Activated CD8-positive, alpha-beta T cell treated with anti-CD3 and anti-CD28 coated beads for 36 hours (primary cell): ENCODE measurements around the gene SIGLEC7. TPM values are rescaled to one million over a fixed set of nuclear protein-coding genes. Genes with fewer than 3 reads are reported as not detected.

ENCODE experiments used
- ATAC-seq: fragments of 200-7000 bp; cut with Tn5 transposase; one replicate; pipeline ENCODE4 v1.10.0; 2021; ENCODE audit warnings: mild to moderate bottlenecking, moderate library complexity
- CTCF ChIA-PET: fragments of 350-600 bp; sonication (Branson Sonifier 250); formaldehyde crosslinking; loops from one replicate; lab custom pipeline; 2021; ENCODE audit warnings: antibody characterized with exemption; lab: Charles Lee
- POLR2A ChIA-PET: fragments of 350-600 bp; sonication (Branson Sonifier 250); formaldehyde crosslinking; loops from one replicate; lab custom pipeline; 2021; ENCODE audit warnings: antibody characterized with exemption; lab: Charles Lee
- DNase-seq: peaks from one replicate; pipeline ENCODE4 v3.0.0-alpha.2; 2020
- H3K27ac Mint-ChIP-seq: one replicate; pipeline ENCODE4 v1.8.0; 2021; ENCODE audit warnings: mild to moderate bottlenecking, mixed read lengths
- H3K27me3 Mint-ChIP-seq: one replicate; pipeline ENCODE4 v1.8.0; 2021; ENCODE audit warnings: mixed read lengths
- H3K36me3 Mint-ChIP-seq: one replicate; pipeline ENCODE4 v1.8.0; 2021; ENCODE audit warnings: low read depth, mixed read lengths
- H3K4me1 Mint-ChIP-seq: one replicate; pipeline ENCODE4 v1.8.0; 2021; ENCODE audit warnings: low read depth, mixed read lengths
- H3K4me3 Mint-ChIP-seq: one replicate; pipeline ENCODE4 v1.8.0; 2021; ENCODE audit warnings: mild to moderate bottlenecking, moderate library complexity, mixed read lengths
- H3K9me3 Mint-ChIP-seq: one replicate; pipeline ENCODE4 v1.8.0; 2021; ENCODE audit warnings: mixed read lengths
- CTCF ChIP-seq: fragments of 200-600 bp; IDR thresholded peaks from one replicate; pipeline ENCODE4 v1.8.0; 2022; ENCODE audit warnings: antibody characterized with exemption, mild to moderate bottlenecking
- intact Hi-C: fragments of 100-400 bp; cut with micrococcal nuclease; formaldehyde crosslinking; loops from one replicate; pipeline ENCODE4 v1.10.0; 2022
- total RNA-seq, 2 experiments: library from RNA; stranded (reverse); gene quantifications; one replicate each; pipeline ENCODE4 v1.2.3, GENCODE V29; 2021

The SIGLEC7 gene
- total RNA-seq, 2 experiments from 2014 or later = not detected

DNA sequence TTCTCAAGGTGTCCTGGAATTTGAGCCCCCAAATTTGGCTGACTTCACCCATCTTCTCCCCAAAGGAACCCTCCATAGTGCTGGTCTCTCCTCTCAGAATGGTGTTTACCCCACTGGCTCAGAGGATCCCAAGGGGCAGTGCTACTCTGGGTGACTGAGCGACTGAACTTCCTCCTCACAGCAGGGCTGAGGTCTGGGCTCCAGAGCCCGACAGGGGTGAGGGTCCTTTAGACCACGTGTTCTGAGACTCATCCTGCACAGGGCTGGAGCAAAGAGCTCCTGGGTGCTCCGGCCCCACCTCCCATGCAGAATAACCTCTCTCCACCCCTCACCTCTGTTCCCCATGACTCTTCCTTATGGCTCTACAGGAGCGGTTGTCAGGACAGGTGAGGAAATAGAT, 59.6 kb downstream of the SIGLEC7 start:
- Mint-ChIP-seq H3K4me1 (no peaks in the 10 kb centered on the region), H3K9me3 (no peaks in the 10 kb centered on the region), H3K36me3 (no peaks in the 10 kb centered on the region), H3K4me3 (no peak overlapping the region), H3K27ac (no peak overlapping the region), H3K27me3 (peaks cover 30% of the 10 kb centered on the region)
- POLR2A ChIA-PET = no interaction called here
- TF ChIP-seq CTCF = no peak
- intact Hi-C loops = no loop called here
- DNase-seq = no peak
- CTCF ChIA-PET = interaction anchor here (1.2 kb wide), 1 partner anchor 44 kb away, joined by 3 read pairs; no protein-coding TSS in a partner anchor
- ATAC-seq = no peak

Other genes with a start within 250 kb of the SIGLEC7 start
- not detected for gene KLK4, start 230.9 kb upstream of the SIGLEC7 start, total RNA-seq
- gene KLK5, start 189.3 kb upstream of the SIGLEC7 start, total RNA-seq = not detected
- gene KLK6, start 172.7 kb upstream of the SIGLEC7 start, total RNA-seq = not detected
- gene KLK7, start 158.4 kb upstream of the SIGLEC7 start, total RNA-seq = not detected
- not detected for gene KLK8, start 140.7 kb upstream of the SIGLEC7 start, total RNA-seq
- not detected for gene KLK10, start 122.6 kb upstream of the SIGLEC7 start, total RNA-seq
- not detected for gene KLK11, start 115.7 kb upstream of the SIGLEC7 start, total RNA-seq
- gene KLK12, start 107.3 kb upstream of the SIGLEC7 start, total RNA-seq = not detected
- gene KLK13, start 77.2 kb upstream of the SIGLEC7 start, total RNA-seq = not detected
- under 1 TPM; 0.32 to 0.43 TPM for gene KLK14, start 59.4 kb upstream of the SIGLEC7 start, total RNA-seq
- gene CTU1, start 33.9 kb upstream of the SIGLEC7 start, total RNA-seq = 10 to 100 TPM; 10.6 to 11.1 TPM
- gene SIGLEC9, start 17.4 kb upstream of the SIGLEC7 start, total RNA-seq = under 1 TPM; 0.40 to 0.65 TPM
- gene CD33, start 82.8 kb downstream of the SIGLEC7 start, total RNA-seq = under 1 TPM in 1 of 2 experiments, not detected in 1; 0.54 TPM
- not detected for gene SIGLECL1, start 108.8 kb downstream of the SIGLEC7 start, total RNA-seq
- under 1 TPM; 0.16 to 0.23 TPM for gene IGLON5, start 169.3 kb downstream of the SIGLEC7 start, total RNA-seq
- 1 to 10 TPM; 3.6 to 3.7 TPM for gene VSIG10L, start 199.8 kb downstream of the SIGLEC7 start, total RNA-seq
- gene ETFB, start 224.1 kb downstream of the SIGLEC7 start, total RNA-seq = 100 to 1,000 TPM; 151 to 162 TPM
- 1 to 10 TPM; 5.0 to 5.4 TPM for gene CLDND2, start 226.7 kb downstream of the SIGLEC7 start, total RNA-seq
- 100 to 1,000 TPM; 258 to 283 TPM for gene NKG7, start 230.4 kb downstream of the SIGLEC7 start, total RNA-seq
- 1 to 10 TPM; 1.4 to 2.6 TPM for gene LIM2, start 245.7 kb downstream of the SIGLEC7 start, total RNA-seq
- gene C19orf84, start 248.3 kb downstream of the SIGLEC7 start, total RNA-seq = not detected